Activated effector memory CD4-positive, alpha-beta T cell treated with anti-CD3 and anti-CD28 coated beads, Interleukin-2, amount 50 U/mL, for 16 hours (primary cell): ENCODE results near the gene MYO10.
"Not testable (repeated sequence)": the region's sequence is repeated elsewhere in the genome, so short reads cannot be mapped to it uniquely, and the experiment has no call there.

Experiments
- DNase-seq: peaks from one replicate; pipeline ENCODE4 v3.0.0-alpha.2; 2020

MYO10 gene

GRCh38 chr5:16886366-16886736 is 49.7 kb downstream of the MYO10 start:
- DNase-seq = no peak

DNA sequence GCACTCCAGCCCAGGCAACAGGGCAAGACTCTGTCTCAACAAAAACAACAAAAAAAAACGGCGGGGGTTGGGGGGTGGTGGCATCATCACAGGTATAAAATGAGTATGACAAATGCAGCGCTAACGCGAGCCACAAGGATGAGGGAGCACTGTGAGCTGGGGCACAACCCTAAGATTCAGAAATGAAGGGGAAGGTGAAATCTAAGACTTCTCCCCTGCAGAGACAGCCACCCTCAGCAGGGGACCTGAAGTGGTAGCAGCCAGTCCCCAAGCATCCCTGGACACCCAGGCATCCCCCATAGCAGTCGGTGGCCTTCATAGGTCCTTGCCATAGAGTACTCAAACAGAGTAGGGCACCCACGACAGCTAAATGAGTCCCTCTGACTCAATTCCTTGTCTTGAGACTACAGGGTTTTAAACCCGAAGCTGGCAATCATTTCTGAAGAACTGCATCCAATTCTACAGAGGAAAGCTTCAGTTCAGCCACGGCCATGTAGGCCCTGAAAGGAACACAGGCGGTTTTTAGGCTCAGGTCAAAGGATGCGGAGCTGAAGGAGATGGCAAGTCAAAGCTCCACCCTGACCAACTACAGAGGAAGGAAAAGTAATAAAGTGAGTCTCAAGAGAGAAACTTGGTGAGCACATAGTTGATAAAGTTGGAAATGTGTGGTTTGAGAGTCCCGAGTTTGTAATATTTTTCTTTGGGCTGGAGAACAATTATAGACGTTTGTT is 50.3 kb downstream of the MYO10 start:
- DNase-seq = no peak

GRCh38 chr5:16884595-16884994 is 51.5 kb downstream of the MYO10 start:
- no peak for DNase-seq

- DNase-seq = no peak
These were observed 52.3 kb downstream of the MYO10 start for GRCh38 chr5:16883806-16884205.

DNA sequence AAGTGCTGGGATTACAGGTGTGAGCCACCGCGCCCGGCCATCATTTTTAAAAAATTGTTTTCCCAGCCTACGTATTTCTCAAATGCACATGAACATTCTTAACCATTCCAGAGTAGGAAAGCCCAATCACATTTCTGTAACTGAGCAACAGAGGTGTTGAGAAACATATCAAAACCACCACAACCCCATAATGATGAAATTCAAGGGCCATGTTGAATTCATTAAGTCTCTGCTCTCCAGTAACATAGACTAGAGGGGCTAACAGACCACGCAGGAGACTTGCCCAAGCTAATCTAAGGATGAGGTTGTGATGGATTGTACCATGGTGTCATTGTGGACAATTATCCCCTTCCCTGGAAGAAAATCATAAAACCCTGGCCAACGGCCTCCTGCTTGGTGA is 52.9 kb downstream of the MYO10 start:
- no peak for DNase-seq

- DNase-seq = no peak
These were observed 54.8 kb downstream of the MYO10 start for GRCh38 chr5:16881251-16881650.

GRCh38 chr5:16880547-16880946 is 55.5 kb downstream of the MYO10 start:
- no peak for DNase-seq

GRCh38 chr5:16879650-16880049 is 56.4 kb downstream of the MYO10 start:
- DNase-seq = no peak

GRCh38 chr5:16879191-16879590 is 56.9 kb downstream of the MYO10 start:
- DNase-seq = no peak

DNA sequence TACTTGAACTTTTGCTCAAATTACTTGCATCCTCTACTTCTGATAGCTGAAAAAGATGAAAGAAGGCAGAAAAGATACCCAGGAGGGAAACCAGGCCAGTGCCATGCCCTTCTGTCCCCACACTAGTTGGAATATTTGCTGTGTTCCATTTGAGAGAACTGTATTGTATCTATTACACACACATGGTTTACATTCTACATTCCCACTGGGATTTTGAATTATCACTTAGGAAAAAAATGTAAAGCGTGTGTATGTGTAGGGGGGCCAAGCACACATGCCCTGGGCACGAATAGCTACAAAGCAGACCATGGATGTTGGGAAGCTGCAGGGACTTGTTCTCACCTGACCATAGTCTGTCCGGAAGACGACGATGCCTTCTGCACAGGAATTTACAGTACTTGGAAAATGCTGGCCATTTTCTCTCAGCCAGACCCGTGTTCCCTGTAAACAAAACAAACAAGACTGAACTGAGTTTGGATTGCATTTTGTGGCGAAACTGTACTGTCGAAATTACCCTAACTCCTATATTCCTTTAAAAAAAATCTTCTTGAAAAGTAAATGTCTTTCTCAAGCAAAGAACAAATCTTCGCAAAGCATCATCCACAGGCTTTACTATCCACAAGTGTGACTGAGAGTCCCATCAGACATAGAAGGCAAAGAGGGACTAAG is 58.7 kb downstream of the MYO10 start:
- no peak for DNase-seq

DNA sequence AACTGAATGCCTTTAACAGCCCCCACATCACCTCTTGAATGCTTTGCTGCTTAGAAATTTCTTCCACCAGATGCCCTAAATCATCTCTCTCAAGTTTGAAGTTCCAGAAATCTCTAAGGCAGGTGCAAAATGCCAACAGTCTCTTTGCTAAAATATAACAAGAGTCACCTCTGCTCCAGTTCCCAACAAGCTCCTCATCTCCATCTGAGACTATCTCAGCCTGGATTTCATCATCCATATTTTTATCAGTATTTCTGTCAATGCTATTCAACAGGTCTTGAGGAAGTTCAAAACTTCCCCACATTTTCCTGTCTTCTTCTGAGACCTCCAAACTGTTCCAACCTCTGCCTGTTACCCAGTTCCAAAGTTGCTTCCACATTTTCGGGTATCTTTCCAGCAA is 61.7 kb downstream of the MYO10 start:
- DNase-seq = not testable (repeated sequence)

GRCh38 chr5:16871746-16872339 is 64.2 kb downstream of the MYO10 start:
- no peak for DNase-seq

DNA sequence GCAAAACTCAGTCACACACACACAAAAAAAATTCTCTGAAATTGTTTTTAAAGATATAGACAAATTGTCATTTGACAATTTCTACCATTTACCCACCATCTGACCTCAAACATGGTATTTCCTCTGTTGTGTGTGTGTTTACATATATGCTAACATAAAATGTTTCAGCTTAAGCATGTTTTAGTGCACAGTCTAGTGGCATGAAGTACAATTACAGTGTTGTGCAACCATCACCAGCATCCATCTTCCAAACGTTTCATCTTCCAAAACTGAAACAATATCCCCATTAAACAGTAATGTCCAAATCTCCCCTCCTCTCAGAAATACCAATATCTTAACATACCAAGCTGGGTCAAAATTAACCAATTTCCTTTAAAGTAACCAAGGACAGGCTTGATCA is 65.2 kb downstream of the MYO10 start:
- DNase-seq = no peak

DNA sequence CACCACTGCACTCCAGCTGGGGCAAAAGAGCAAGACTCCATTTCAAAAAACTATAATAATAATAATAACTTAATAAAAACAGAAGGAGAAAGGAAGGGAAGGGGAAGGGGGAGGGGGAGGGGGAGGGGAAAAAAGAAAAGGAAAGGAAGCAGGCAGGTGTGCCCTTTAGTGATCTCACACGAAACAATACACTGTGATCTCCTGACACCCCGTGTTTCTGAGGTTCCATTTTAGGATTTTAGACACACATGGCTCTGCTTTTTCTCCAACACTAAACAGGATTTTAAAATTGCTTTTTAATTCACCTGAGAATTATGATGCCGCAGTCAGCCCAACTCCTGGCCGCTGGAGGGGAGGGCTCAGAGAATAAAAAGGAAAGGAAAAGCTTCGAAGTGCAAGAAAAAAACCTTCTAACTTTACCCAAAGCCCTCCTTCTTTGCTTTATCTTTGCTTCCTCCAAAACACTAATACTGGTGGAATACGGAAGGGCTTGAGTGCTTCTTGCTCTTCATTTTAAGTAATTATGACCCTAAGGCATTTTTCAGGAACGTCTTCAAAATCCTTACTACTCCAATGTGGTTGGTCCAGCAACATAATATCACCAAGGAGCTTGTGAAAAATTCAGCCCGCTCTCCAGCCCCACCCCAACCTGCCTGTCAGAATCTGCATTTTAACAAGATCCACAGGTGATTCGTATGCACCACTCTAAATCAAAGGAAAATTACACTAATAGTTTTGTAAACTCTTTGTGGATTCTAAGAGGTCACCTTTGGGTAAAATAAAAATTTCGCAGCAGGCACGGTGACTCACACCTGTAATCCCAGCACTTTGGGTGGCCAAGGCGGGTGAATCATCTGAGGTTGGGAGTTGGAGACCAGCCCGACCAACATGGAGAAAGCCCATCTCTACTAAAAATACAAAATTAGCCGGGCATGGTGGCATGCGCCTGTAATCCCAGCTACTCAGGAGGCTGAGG is 66.0 kb downstream of the MYO10 start:
- no peak for DNase-seq

DNA sequence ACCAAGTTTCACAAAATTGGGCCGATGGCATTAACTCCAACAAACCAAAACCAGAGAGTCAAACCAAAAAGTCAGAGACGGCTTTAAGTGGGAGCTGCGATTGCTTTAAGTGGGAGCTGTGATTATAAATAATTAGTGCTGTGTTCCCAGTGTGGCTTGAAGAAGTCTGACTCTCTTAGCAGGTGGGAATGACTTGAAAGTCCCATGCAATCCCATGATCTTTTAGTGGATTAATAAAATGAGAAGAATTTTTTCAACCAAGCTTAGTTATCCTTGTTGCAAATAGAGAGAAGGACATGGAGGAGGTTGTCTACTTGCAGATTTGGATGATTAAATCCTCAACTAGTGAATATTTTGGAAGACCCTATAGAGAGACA is 68.5 kb downstream of the MYO10 start:
- DNase-seq = no peak

GRCh38 chr5:16866795-16867576 is 69.1 kb downstream of the MYO10 start:
- no peak for DNase-seq

DNA sequence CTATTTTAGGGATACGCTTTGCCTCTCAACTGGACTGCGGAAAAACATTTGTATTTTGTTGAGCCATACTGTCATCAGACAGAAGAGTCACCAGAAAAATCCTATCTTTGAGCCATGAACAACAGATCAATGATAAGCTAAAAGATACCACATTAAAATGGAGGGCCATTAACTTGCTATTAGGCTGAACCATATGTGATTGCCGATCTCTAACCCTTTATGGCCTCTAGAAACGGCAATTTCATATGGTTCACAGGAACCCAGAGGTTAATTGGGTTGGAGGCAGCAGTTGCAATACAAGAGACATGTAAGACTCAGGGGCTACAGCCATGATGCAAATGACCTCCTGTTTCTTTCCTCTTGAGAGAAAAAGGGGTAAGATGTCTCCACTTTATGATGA is 69.8 kb downstream of the MYO10 start:
- DNase-seq = no peak

DNA sequence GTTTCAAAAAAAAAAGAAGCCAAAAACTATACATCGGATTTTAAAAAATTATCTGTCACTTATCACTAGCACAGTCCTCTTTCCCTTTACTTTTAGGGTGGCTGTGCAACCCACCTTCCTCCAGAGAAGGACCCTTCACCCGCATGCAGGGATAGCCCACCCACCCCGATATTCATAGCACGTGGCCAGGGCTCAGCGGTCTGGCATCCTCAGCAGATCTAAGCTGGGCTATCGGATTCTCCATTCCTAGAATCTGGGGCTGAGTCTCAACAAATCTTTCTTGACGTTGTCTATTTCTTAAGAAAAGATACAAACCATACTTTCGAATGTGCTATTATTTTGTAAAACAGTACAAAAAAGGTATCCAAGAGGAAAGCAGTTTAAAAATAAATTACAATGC is 70.9 kb downstream of the MYO10 start:
- no peak for DNase-seq

- no peak for DNase-seq
These were observed 71.4 kb downstream of the MYO10 start for GRCh38 chr5:16864631-16865131.

DNA sequence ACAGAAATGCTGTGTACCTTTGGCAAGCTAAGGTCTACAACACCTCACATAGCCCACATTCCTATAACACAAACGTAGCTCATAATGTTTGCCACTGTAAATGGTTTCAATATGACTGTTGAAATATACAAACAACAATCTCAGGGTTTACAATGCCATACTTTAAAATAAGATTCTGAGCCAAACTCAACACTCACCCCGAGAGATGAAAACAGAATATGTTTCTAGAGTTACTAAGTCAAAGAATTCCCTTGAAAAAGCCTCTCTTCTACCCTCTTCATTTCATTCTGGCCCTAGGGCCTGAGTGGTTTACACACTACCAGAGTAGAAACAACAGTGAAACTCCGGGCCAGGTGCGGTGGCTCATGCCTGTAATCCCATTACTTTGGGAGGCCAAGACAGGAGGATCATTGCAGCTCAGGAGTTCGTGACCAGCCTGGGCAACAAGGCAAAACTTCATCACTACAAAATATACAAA is 72.6 kb downstream of the MYO10 start:
- DNase-seq = no peak

DNA sequence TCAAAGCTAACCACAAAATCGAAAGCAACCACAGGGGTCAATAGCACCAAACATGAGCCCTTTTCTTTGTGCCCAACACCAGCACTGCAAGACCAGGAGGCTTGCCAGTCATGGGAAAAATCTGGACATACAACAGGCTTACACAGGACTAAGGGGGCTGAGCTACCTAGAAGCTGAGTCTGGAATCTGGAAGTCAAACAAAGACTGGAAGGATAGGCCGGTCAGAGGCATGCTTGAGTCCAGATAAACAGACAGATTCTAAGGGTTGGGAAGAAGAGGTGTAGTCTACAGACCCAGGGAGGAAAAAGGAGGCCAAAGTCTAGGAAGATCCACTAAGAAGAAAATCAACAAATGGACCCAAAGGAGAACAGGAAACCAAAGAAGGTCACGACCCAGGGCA is 73.3 kb downstream of the MYO10 start:
- no peak for DNase-seq

- no peak for DNase-seq
These were observed 76.7 kb downstream of the MYO10 start for GRCh38 chr5:16859346-16859745.
